Activated CD8-positive, alpha-beta memory T cell treated with anti-CD3 and anti-CD28 coated beads for 36 hours (primary cell): ENCODE measurements around the gene MMP8. TPM values are rescaled to one million over a fixed set of nuclear protein-coding genes. Genes with fewer than 3 reads are reported as not detected.

Experiments
- CTCF ChIA-PET: fragments of 350-600 bp; sonication (Branson Sonifier 250); formaldehyde crosslinking; loops from one replicate; lab custom pipeline; 2021; ENCODE audit warnings: antibody characterized with exemption; lab: Charles Lee
- POLR2A ChIA-PET: fragments of 350-600 bp; sonication (Branson Sonifier 250); formaldehyde crosslinking; loops from one replicate; lab custom pipeline; 2021; ENCODE audit warnings: antibody characterized with exemption; lab: Charles Lee
- total RNA-seq, 2 experiments: library from RNA; stranded (reverse); gene quantifications; one replicate each; pipeline ENCODE4 v1.2.3, GENCODE V29; 2021

The MMP8 gene
- total RNA-seq, 2 experiments from 2014 or later, result not detected

DNA sequence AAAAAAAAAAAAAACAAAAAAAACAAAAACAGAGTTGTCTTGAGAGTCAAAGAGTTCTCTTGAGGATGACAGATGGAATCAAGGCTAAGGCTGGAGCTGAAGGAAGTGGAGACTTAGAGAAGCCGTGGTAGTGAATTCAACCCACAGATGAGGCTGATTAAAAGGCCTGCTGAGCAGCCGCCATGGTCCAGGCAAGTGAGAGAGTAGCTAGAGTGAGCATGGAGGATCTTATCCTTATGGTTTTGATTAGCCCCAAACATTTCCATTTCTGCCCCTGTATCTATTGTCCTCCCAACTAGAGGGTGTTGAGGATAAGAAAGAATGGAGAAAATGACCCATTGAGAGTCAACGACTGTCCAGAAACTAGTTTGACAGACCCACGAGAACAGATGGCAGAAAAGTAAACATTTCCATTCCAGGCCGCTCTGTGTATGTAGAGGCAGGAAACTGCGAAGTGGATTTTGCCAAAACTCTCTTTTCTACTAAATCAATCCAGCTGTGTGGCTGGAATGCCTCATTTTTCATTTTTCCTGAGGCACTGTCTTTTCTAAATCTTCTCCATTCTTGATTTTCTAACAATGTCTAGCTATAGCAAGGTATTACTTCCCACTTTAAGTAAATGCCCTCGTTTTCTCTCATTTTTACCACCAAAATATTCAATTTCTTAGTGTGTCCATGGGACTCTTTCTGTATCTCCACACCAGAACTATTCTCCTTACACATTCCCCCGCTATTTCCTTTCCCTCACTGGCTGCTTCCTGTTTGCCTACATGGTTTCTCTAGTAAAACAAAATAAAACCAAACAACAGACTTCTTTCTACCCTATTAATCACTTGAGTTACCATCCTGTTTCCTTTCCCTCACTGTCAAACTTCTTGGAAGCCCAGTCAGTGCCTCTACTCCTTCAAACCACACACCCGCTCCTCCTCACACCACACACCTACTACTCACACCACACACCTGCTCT lies 5.4 kb upstream of the MMP8 start:
- ChIA-PET CTCF (no interaction called here), POLR2A (no interaction called here)

DNA sequence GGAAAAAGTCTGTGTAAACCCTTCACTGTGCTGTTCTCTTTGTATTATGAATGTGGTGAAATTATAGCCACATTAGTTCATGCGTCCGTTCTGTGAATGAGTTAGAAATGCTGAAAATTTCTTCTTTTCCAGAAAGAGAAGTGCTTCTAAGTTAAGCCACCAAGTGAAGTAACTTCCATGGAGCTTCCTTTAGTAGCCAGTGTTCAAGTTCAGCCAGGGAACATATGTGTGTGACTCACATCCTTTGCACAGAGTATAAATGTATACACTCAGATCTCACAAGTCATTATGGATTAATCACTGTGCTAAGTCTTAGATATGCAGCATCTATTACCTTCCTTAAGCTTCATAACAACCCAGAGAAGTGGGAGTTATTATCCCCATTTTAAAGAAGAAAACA lies 3.1 kb upstream of the MMP8 start:
- ChIA-PET POLR2A (no interaction called here), CTCF (no interaction called here)

DNA sequence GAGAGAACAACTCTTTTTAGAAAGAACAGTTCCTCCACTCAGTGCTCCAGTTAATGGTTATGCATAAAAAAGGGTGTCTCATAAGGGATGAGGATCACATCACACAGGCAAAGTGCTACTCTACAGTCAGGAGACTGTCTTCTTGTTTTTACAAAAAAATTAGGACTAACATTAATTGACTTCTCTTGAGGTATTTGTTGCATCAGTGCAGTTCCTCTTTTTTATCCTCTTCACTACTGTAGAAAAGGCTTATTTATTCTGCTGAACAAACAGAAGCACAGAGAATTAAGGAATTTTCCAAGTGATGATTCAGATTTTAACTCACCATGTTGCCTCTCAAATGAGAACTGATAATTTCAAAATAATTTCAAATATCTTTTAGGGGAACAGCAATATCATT lies 1.9 kb downstream of the MMP8 start:
- ChIA-PET POLR2A (no interaction called here), CTCF (no interaction called here)

- ChIA-PET CTCF (no interaction called here), POLR2A (no interaction called here)
These were observed 5.0 kb downstream of the MMP8 start for GRCh38 chr11:102719620-102720277.

DNA sequence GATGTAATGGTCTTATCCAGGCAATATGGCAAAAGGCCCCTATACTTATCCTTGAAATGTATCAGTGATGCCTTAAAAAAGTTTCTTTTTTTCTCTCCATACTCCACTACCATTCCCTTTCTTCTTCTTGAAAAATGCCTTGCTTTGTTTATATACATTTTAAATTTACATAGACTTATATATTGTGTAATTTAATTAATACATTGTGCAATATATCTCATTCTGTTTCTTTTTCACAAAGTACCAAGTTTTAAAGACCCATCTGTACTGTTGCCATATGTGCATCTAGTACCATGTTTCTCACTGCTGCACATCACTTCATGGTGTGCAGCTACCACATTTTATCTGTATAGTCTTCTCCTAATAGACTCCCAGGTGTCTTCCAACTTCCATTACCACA lies 7.5 kb downstream of the MMP8 start:
- ChIA-PET CTCF (no interaction called here), POLR2A (no interaction called here)

GRCh38 chr11:102716527-102716926 lies 8.2 kb downstream of the MMP8 start:
- ChIA-PET CTCF (no interaction called here), POLR2A (no interaction called here)

GRCh38 chr11:102712137-102712536 lies 12.6 kb downstream of the MMP8 start:
- ChIA-PET POLR2A (no interaction called here), CTCF (no interaction called here)

GRCh38 chr11:102709201-102709945 lies 15.4 kb downstream of the MMP8 start:
- ChIA-PET POLR2A (no interaction called here), CTCF (no interaction called here)

GRCh38 chr11:102708654-102709053 lies 16.1 kb downstream of the MMP8 start:
- CTCF ChIA-PET, result no interaction called here
- POLR2A ChIA-PET, result no interaction called here

DNA sequence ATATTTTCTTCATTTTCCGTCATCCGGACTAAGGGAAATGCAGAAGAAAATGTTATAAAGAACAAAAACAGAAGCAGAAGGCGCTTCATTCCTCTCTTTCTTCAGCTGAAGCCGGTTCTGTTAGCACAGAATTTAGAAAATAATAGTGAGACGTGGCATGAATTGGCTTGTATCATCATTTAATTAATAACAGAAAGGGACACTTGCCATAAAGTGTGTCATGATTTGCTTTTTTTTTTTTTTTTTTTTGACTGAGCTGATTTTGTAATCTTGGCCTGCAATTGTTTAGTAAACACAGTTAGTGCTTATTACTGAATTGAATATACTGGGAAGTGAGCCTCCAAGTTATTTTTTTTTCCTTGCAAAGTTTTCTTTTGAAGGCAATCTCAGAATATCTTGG lies 19.1 kb downstream of the MMP8 start, which contains the start of gene MMP27:
Gene MMP27, minus strand, starts transcription at position 144 of the 400 bp plus-strand sequence. Its CDS starts 55 bp downstream, at position 89.
- ChIA-PET POLR2A (no interaction called here), CTCF (no interaction called here)

GRCh38 chr11:102704841-102705240 lies 19.9 kb downstream of the MMP8 start:
- POLR2A ChIA-PET, result no interaction called here
- CTCF ChIA-PET, result no interaction called here

DNA sequence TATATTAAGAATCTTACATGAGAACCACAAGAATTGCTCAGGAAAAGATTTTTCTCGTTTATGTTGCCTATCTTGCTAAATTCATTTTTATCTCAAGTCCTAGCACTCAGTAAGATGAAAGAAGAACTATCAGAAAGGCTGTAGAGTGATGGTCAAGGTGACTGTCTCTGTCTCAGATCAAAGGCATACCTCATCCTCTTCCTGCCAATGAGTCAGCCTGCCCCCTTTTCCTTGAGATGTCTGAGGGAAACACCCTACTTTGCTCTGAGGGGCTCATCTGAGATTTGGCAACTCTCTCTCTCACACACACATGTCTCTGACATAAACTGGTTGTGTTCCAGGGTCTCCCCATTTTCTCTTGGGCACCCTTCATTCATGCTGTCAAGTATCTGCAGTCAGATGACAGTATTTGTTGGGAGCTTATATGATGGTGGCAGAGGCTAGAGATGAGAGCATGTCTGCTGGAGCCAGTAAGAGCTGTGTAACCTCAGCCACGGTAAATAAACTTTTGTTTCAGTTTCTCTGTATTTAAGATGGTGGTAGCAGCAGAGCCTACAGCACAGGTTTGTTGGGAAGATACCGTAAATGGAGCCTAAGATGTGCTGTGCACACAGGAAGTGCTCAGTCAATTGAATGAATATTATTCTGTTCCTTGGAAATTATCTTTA lies 20.8 kb downstream of the MMP8 start:
- POLR2A ChIA-PET, result no interaction called here
- CTCF ChIA-PET, result no interaction called here

GRCh38 chr11:102695201-102695600 lies 29.6 kb downstream of the MMP8 start:
- CTCF ChIA-PET, result no interaction called here
- POLR2A ChIA-PET, result no interaction called here

DNA sequence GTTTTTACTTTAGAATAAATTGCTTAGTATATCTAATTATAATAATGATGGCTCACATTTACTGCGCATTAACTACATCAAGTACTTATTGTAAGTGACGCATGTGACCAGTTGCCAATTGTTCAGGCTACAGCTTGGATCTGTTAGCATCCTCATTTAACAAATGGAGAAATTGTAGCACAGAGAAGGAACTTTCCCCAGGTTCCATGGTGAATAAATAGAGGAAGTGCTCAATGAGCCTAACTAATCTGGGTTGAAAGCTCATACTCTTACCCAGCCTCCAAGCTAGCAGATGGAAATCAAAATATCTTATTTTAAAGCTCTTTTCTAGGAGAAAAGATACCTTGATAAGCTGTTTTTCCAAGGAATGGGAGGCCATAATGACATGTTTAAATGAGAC lies 39.0 kb downstream of the MMP8 start:
- POLR2A ChIA-PET, result no interaction called here

GRCh38 chr11:102685338-102685737 lies 39.4 kb downstream of the MMP8 start:
- POLR2A ChIA-PET, result no interaction called here
- CTCF ChIA-PET, result no interaction called here

More for the DNA sequence above, 39.0 kb downstream of the MMP8 start:
- CTCF ChIA-PET, result no interaction called here

DNA sequence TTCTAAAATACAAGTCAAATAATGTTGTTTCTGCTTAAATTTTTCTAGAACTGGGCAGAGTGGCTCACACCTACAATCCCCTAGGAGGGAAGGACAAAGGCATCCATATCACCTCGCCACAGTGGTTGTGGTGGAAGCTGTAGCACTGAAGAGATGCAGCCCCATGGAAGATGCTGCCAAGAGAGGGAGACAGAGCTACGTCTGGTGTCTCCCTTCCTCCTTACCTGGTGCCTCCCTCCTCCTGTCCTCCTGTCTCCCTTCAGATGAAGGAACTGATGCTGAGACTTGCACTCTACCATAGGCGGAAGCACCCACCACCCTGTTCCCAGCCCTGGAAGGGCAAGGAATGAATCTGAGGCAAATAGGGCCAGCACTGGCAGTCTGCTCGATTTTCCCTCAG lies 41.5 kb downstream of the MMP8 start:
- ChIA-PET CTCF (interaction anchor here (1.3 kb wide), 1 partner anchor 17 kb away, joined by 3 read pairs; no protein-coding TSS in a partner anchor), POLR2A (no interaction called here)

DNA sequence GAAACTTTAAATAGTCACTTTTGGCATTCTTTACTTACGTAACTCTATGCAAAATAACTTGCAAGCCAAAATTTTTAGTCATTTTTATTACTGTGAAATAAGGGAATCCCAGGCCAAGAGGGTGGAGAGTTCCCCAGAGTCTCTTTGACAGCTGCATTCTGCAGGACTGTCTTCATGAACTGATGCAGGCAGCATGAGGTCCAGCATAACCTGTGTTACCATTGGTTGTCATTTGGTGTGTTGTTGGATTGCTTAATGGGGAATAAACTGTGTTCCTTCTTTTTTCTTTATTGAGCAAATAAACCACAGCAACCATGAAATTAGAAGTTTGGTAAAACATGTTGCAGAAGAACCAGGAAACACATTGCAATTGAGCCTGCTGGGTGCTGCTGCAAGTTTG lies 43.8 kb downstream of the MMP8 start:
- ChIA-PET CTCF (no interaction called here), POLR2A (no interaction called here)

- CTCF ChIA-PET, result no interaction called here
- POLR2A ChIA-PET, result no interaction called here
These were observed 46.7 kb downstream of the MMP8 start for GRCh38 chr11:102678022-102678421.

DNA sequence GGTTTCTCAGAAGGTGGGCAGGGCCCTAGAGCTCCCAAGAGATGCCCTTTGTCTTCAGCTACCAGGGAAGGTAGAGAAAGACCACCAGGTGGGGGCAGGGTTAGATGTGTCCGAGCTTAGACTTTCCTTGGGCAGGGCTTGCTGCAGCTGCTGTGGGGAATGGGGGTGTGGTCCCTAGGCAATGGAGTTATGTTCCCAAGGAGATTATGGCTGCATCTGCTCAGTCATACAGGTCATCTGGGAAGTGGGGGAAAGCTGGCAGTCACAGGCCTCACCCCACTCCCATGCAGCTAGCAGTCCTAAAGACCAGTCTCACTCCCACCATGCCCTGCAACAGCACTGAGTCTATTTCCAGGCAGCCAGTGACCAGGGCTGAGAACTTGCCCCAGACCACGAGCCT lies 48.7 kb downstream of the MMP8 start:
- POLR2A ChIA-PET, result no interaction called here
- CTCF ChIA-PET, result no interaction called here

DNA sequence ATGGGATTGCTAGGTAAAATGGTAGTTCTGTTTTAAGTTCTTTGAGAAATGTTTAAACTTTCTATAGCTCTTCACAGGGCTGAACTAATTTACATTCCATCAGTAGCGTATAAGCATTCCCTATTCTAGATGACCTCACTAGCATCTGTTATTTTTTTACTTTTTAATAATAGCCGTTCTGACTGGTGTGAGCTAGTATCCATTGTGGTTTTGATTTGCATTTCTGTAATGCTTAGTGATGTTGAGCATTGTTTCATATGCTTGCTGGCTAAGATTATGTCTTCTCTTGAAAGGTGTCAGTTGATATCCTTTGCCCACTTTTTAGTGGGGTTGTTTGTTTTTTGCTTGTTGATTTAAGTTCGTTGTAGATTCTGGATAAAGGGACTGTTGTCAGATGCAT lies 55.1 kb downstream of the MMP8 start:
- CTCF ChIA-PET, result no interaction called here

More for the DNA sequence above, 55.1 kb downstream of the MMP8 start:
- POLR2A ChIA-PET, result no interaction called here
